OCI-LY3 (cell line): ENCODE data around the gene CWH43.
"Not testable (repeated sequence)": the region's sequence is repeated elsewhere in the genome, so short reads cannot be mapped to it uniquely, and the experiment has no call there.

Experiments used
- CTCF ChIP-seq: fragments of 200-600, 300-600 bp; sonication (generic); IDR thresholded peaks from 2 replicates; pipeline ENCODE4 v1.5.1; 2014; ENCODE audit warnings: antibody characterized with exemption, low read length, low read depth
- EZH2phosphoT487 ChIP-seq: fragments of 200-600 bp; shearing (Covaris generic); IDR thresholded peaks from 2 replicates; pipeline ENCODE4 v1.6.1; 2018; ENCODE audit warnings: antibody characterized with exemption, mixed run types, low read depth

GRCh38 chr4:48957366-48957765 lies 28.7 kb upstream of the CWH43 start:
- not testable (repeated sequence) for TF ChIP-seq EZH2phosphoT487, CTCF
